Activated CD8-positive, alpha-beta memory T cell treated with anti-CD3 and anti-CD28 coated beads, Interleukin-2, amount 10 ng/mL, durations not matched to agents 7 days and 5 days (primary cell): ENCODE measurements around the gene NUTM2A. TPM values are rescaled to one million over a fixed set of nuclear protein-coding genes. Genes with fewer than 3 reads are reported as not detected.
A peak's percentile ranks its signal among the peaks of the same experiment; 100 is the strongest.
"Not testable (repeated sequence)": the region's sequence is repeated elsewhere in the genome, so short reads cannot be mapped to it uniquely, and the experiment has no call there.

Source experiments
- ATAC-seq: fragments of 150-1000 bp; cut with Tn5 transposase; one replicate; pipeline ENCODE4 v1.10.0; 2021; ENCODE audit warnings: moderate library complexity
- CTCF ChIA-PET: fragments of 350-600 bp; sonication (Branson Sonifier 250); formaldehyde crosslinking; loops from one replicate; lab custom pipeline; 2021; ENCODE audit warnings: antibody characterized with exemption; lab: Charles Lee
- DNase-seq: peaks from one replicate; pipeline ENCODE4 v3.0.0-alpha.2; 2020
- H3K27ac Mint-ChIP-seq: one replicate; pipeline ENCODE4 v1.8.0; 2021; ENCODE audit warnings: mild to moderate bottlenecking, mixed read lengths
- H3K27me3 Mint-ChIP-seq: one replicate; pipeline ENCODE4 v1.8.0; 2021; ENCODE audit warnings: mixed read lengths
- H3K36me3 Mint-ChIP-seq: one replicate; pipeline ENCODE4 v1.8.0; 2021; ENCODE audit warnings: mild to moderate bottlenecking, mixed read lengths
- H3K4me1 Mint-ChIP-seq: one replicate; pipeline ENCODE4 v1.8.0; 2021; ENCODE audit warnings: mixed read lengths
- H3K4me3 Mint-ChIP-seq: one replicate; pipeline ENCODE4 v1.8.0; 2021; ENCODE audit warnings: mild to moderate bottlenecking, moderate library complexity, mixed read lengths
- H3K9me3 Mint-ChIP-seq: one replicate; pipeline ENCODE4 v1.8.0; 2022; ENCODE audit warnings: low read depth, mixed read lengths
- total RNA-seq, 2 experiments: library from RNA; stranded (reverse); gene quantifications; one replicate each; pipeline ENCODE4 v1.2.3, GENCODE V29; 2021

Gene NUTM2A
- total RNA-seq, 2 experiments from 2014 or later = 0.38 to 0.49 TPM

DNA sequence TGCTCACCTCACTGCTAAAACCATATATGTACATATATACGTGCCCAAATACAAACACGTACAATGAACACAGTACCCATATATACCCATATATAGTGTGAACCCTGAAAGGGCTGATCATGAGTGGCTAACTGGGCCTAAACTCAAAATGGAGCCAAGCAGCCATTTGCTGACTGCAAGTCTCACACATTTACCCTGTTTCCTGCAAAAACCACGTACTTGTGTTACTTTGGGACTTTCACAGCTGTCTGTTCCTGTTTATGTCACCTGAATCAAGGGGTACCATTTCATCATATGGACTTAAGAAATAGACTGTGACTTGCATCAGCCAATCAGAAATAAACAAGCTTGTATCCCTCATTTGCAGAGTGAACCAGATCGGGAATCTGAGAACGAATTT lies 5.9 kb upstream of the NUTM2A start:
- H3K27ac Mint-ChIP-seq, DNase-seq, H3K4me3 Mint-ChIP-seq, H3K9me3 Mint-ChIP-seq, CTCF ChIA-PET, H3K4me1 Mint-ChIP-seq, H3K36me3 Mint-ChIP-seq, H3K27me3 Mint-ChIP-seq: not testable (repeated sequence)
- peak; percentile 62 for ATAC-seq

- ATAC-seq, H3K27me3 Mint-ChIP-seq, H3K36me3 Mint-ChIP-seq, H3K27ac Mint-ChIP-seq, H3K4me1 Mint-ChIP-seq, H3K9me3 Mint-ChIP-seq, DNase-seq, H3K4me3 Mint-ChIP-seq, CTCF ChIA-PET: not testable (repeated sequence)
Observed at GRCh38 chr10:87222789-87223188, 2.5 kb upstream of the NUTM2A start.

GRCh38 chr10:87228247-87228646 lies 3.0 kb downstream of the NUTM2A start:
- ATAC-seq, H3K27me3 Mint-ChIP-seq, H3K27ac Mint-ChIP-seq, DNase-seq, H3K4me3 Mint-ChIP-seq, H3K4me1 Mint-ChIP-seq, CTCF ChIA-PET, H3K9me3 Mint-ChIP-seq, H3K36me3 Mint-ChIP-seq: not testable (repeated sequence)

DNA sequence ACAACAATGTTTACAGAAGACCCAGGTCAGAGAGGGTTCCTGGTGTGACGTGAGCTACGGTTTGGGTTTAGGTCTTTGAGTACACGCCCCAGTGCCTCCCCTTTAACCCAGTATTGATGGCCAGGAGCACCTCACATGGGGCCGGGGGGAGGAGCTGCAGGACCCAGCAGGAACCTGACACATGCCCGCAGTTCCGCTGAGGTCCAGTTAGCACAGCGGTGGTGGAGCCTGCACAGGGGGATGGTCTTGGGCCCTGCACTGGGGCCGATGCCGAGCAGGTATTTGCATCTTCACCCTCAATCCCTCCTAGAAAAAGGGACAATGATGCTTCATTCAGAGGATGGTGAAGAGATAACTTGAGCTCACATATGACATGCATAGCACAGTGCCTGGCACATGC lies 4.0 kb downstream of the NUTM2A start:
- H3K9me3 Mint-ChIP-seq, CTCF ChIA-PET, H3K27me3 Mint-ChIP-seq, DNase-seq, H3K4me1 Mint-ChIP-seq, H3K4me3 Mint-ChIP-seq, H3K27ac Mint-ChIP-seq, ATAC-seq, H3K36me3 Mint-ChIP-seq: not testable (repeated sequence)

DNA sequence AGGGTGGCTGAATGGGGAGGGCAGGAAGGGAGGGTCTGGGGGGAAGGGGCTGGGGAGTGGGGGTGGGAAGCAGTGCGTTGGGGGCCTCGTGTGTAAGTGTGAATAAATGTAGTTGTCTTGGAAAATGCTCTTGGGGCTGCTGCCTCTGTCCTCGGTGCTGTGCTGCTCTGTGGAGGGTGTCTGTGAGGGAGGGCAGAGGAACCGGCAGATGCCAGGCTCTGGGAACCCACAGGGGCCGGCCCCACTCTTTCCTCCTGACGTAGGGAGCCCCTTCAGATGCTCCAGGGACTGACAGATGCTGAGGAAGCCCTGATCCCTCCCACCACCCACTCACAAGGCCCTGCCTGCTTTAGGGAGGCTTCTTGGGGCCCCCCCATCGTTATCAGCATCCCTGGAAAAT lies 9.6 kb downstream of the NUTM2A start:
- H3K27me3 Mint-ChIP-seq, H3K4me3 Mint-ChIP-seq, CTCF ChIA-PET, H3K9me3 Mint-ChIP-seq, DNase-seq, H3K4me1 Mint-ChIP-seq, H3K36me3 Mint-ChIP-seq, ATAC-seq, H3K27ac Mint-ChIP-seq: not testable (repeated sequence)

DNA sequence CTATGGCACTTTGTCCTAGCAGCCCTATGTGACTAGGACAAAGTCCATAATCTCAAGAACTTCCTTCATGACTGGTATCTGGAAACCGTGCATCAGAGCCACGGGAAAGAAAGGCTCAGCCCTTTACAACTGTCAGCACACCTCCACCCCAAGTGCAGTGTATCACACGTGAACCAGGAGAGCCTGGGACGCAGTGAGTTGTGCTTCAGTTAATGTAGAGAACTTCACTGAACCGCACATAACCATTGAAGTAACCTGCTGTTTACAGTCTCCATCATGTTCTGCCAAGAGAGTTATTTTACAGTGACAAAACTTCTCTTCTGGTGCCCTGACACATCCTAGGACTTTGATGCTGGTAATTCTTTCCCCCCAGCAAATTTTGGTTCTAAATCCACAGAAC lies 12.0 kb downstream of the NUTM2A start:
- CTCF ChIA-PET = not testable (repeated sequence)

DNA sequence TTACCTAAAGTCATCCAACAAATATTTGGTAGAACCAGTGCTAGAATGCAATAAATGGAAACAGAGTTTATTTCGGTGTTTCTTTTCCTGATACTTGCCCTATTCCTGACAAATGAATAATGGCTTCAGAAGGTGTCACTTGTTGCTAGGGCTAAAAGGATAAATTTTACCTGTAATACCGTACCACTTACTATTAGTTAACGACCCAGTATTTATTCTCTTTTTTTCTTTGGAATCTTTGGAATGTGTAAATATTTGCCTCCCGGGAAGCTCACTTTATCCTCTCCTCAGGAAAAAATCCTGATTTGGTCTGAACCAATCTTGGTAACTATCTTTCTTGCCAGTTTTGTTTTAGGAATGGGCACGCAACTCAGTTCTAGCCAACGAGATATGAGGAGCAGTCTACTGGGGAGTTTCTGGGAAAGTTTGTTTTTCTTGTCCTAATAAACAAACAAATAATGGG lies 14.1 kb downstream of the NUTM2A start:
- ATAC-seq, H3K27me3 Mint-ChIP-seq, DNase-seq, H3K36me3 Mint-ChIP-seq, H3K4me1 Mint-ChIP-seq, H3K4me3 Mint-ChIP-seq, H3K9me3 Mint-ChIP-seq, CTCF ChIA-PET, H3K27ac Mint-ChIP-seq: not testable (repeated sequence)

More for the DNA sequence above, 12.0 kb downstream of the NUTM2A start:
- ATAC-seq, H3K27ac Mint-ChIP-seq, DNase-seq, H3K4me3 Mint-ChIP-seq, H3K9me3 Mint-ChIP-seq, H3K4me1 Mint-ChIP-seq, H3K27me3 Mint-ChIP-seq, H3K36me3 Mint-ChIP-seq: not testable (repeated sequence)

- H3K4me1 Mint-ChIP-seq, ATAC-seq, DNase-seq, H3K4me3 Mint-ChIP-seq, CTCF ChIA-PET, H3K27ac Mint-ChIP-seq, H3K36me3 Mint-ChIP-seq, H3K9me3 Mint-ChIP-seq, H3K27me3 Mint-ChIP-seq: not testable (repeated sequence)
Observed at GRCh38 chr10:87242192-87242591, 16.9 kb downstream of the NUTM2A start.

GRCh38 chr10:87247335-87247734 lies 22.1 kb downstream of the NUTM2A start:
- DNase-seq, H3K36me3 Mint-ChIP-seq, H3K4me1 Mint-ChIP-seq, H3K27ac Mint-ChIP-seq, ATAC-seq, H3K27me3 Mint-ChIP-seq, CTCF ChIA-PET, H3K4me3 Mint-ChIP-seq, H3K9me3 Mint-ChIP-seq: not testable (repeated sequence)

DNA sequence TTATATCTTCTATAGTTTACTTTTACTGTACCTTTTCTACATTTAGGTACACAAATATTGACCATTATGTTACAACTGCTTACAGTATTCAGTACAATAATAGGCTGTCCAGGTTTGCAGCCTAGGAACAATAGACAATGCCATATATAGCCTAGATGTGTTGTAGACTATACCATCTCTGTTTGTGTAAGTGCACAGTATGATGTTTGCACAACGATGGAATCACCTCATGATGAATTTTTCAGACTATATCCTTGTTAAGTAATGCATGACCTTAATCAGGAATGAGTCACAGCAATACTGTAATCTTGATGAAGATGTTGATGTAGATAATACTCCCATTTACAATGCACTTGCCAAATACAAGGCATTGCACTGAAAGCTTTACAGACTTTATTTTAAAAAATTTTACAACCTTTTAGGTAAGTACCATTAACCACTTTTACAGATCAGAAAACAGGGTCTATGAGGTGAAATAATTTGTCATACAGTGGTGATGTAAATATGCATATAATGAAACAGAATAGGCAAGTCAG lies 23.6 kb downstream of the NUTM2A start:
- H3K4me1 Mint-ChIP-seq, H3K27me3 Mint-ChIP-seq, H3K27ac Mint-ChIP-seq, H3K9me3 Mint-ChIP-seq, DNase-seq, ATAC-seq, CTCF ChIA-PET, H3K36me3 Mint-ChIP-seq, H3K4me3 Mint-ChIP-seq: not testable (repeated sequence)

DNA sequence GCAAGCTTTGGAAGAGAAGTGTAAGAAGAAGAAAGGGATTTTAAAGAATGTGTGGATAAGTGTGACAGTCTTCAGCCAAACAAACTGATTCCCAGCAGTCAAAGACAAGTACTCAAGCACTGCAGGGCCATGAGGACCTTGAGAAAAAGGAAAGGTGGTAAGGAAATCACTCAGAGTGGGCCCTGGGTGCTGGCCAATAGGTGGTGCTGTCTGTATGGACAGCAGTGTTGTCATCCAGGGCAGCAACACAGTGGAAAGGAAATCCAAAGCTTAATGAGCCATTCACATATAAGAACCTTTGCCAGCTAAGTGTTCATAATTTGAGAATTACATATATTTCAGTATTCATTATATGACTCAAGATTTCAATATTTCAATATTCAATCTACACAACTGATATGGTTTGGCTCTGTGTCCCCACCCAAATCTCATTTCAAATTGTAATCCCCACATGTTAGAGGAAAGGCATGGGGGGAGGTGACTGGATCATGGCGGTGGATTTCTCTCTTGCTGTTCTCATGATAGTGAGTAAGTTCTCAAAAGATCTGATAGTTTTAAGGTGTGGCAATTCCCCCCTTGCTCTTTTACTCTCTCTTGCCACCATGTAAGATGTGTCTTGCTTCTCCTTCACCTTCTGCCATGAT lies 55.6 kb downstream of the NUTM2A start:
- ATAC-seq, H3K36me3 Mint-ChIP-seq, DNase-seq, H3K4me1 Mint-ChIP-seq, H3K27ac Mint-ChIP-seq, H3K9me3 Mint-ChIP-seq, H3K27me3 Mint-ChIP-seq, H3K4me3 Mint-ChIP-seq, CTCF ChIA-PET: not testable (repeated sequence)

Other genes starting within 250 kb of the NUTM2A start
- gene FAM25A, start 205.2 kb upstream of the NUTM2A start, total RNA-seq = not detected
- 100 to 1,000 TPM in 1 of 2 experiments, 10 to 100 TPM in 1; 85.8 to 111 TPM for gene GLUD1, start 130.6 kb upstream of the NUTM2A start, total RNA-seq
- 10 to 100 TPM; 31.1 to 36.4 TPM for gene SHLD2, start 130.2 kb upstream of the NUTM2A start, total RNA-seq
- gene NUTM2D, start 132.3 kb downstream of the NUTM2A start, total RNA-seq = 1 to 10 TPM; 2.3 to 3.0 TPM